GM12865 (cell line): ENCODE measurements around the gene ADH1B.

ENCODE experiments used
- DNase-seq: peaks from one replicate; pipeline ENCODE4 v3.0.0; 2010; ENCODE audit warnings: low read depth
- H3K4me3 ChIP-seq: 2 replicates; pipeline ENCODE4 v1.5.1; 2011; ENCODE audit warnings: mild to moderate bottlenecking, low read depth, low read length, control low read depth
- TF ChIP-seq, protein P1 (sequence below): IDR thresholded peaks from 2 replicates; pipeline ENCODE4 v1.5.1; 2011; ENCODE audit warnings: low read length, control low read depth, low read depth, inconsistent platforms; ENCODE audit not compliant: insufficient read depth; ENCODE audit errors: missing control alignments

ADH1B gene

DNA sequence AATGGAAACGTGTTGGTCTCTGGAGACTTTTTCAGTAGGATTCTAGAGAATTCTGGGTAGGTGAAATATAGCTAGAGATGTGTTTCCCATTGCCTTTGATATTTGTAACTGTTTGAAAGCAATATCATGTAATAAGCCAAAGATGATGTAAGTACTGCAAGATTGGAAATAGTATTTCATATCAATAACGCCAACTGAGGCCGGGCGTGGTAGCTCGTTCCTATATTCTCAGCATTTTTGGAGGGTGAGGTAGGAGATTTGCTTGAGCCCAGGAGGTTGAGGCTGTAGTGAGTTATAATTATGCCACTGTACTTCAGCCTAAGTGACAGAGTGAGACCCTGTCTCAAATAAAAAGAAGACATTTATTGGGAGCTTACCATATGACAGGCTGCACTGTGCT lies 39.9 kb downstream of the ADH1B start:
- no peak for DNase-seq
- H3K4me3 ChIP-seq, result no peak overlapping the region
- TF ChIP-seq, protein P1, sequence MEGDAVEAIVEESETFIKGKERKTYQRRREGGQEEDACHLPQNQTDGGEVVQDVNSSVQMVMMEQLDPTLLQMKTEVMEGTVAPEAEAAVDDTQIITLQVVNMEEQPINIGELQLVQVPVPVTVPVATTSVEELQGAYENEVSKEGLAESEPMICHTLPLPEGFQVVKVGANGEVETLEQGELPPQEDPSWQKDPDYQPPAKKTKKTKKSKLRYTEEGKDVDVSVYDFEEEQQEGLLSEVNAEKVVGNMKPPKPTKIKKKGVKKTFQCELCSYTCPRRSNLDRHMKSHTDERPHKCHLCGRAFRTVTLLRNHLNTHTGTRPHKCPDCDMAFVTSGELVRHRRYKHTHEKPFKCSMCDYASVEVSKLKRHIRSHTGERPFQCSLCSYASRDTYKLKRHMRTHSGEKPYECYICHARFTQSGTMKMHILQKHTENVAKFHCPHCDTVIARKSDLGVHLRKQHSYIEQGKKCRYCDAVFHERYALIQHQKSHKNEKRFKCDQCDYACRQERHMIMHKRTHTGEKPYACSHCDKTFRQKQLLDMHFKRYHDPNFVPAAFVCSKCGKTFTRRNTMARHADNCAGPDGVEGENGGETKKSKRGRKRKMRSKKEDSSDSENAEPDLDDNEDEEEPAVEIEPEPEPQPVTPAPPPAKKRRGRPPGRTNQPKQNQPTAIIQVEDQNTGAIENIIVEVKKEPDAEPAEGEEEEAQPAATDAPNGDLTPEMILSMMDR, result no peak

DNA sequence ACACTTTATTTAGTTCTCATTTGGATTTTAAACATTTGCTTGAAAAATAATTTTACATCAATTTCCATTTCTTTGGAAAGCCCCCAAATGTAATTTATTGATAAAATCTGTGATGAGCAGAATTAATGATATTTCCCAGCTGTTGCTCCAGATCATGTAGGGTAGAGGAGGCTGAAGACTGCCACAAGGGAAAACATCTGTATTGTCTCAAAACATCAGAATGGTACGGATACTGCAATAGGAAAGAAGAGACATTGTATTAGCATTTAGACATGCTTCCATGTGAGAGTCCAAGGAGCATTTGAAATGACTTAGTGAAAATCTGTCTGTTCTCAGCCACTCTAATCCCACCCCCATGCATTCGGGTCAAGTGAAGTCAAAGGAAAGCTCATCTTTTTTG lies 44.8 kb downstream of the ADH1B start:
- H3K4me3 ChIP-seq, result no peak overlapping the region
- TF ChIP-seq, protein P1, result no peak
- DNase-seq, result no peak

DNA sequence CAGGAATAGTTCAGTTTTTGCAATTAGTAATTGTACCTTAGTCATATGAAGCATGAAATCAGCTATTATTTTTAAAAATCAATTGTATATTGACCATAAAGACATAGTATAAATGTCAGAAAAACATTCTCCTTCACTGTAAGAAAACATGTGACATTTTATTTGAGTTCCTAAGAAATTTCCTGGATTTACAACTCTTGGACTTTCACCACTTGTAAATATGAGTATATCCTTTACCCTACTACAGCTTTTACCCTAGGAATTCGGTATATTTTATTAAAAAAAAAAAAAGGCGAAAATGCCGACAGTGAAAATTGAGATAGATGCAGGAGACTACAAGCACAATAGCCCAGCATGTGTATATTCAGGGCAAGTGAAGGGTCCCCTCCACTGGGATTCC lies 45.3 kb downstream of the ADH1B start:
- no peak for DNase-seq

DNA sequence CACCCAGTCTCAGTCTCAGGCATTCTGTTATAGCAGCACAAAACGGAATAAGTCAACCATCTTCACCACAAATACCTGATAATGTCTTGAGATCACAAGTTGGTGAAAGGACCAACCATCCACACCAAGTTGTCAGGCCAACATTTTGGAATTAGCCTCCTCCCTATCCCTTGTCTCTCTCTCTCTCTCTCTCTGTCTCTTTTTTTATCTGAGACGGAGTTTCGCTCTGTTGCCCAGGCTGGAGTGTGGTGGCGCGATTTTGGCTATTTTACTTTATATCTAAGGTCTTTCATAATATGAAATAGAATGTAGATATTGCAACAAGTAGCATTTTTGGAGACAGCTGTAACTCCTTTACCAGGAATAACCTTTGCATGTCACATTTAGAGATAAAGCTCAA lies 46.2 kb downstream of the ADH1B start:
- no peak for DNase-seq
- TF ChIP-seq, protein P1, result no peak
- no peak overlapping the region for H3K4me3 ChIP-seq

More for the DNA sequence above, 45.3 kb downstream of the ADH1B start:
- H3K4me3 ChIP-seq, result no peak overlapping the region
- TF ChIP-seq, protein P1, result no peak

DNA sequence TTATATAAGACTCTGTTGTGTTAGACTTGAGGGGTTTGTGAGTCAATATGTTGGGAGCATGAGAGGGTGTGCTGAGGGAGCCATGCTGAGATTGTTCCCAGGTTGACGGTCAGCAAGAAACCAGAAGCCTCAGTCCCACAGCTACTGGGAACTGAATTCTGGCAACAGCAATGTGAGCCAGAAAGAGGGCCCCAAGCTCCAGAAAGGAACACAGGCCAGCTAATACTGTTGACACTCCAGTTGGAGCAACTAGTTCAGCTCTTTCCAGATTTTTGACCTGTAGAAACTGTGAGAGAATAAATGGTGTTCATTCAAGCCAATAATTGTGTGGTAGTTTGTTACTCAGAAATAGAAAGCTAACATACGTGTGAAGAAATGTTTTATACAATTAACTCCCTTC lies 47.5 kb downstream of the ADH1B start:
- TF ChIP-seq, protein P1, result no peak

DNA sequence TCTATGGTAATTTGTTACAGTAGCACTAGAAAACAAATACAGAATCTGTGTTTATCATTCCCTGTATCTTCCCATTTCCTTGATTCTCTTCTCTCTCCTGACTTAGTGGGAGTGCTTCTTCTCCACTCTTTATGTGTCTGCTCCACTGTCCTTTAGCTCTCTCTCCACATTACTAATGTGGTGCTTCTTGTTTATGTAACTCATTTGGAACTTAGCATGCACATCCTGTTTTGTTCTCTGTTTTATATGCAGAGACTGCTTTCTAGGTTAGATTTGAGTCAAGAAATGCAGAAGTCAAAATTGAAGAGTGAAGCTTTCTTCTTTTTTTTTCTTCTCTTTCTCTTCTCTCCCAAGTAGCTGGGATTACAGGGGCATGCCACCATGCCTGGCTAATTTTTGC lies 56.3 kb downstream of the ADH1B start:
- TF ChIP-seq, protein P1, result no peak
- no peak for DNase-seq
- H3K4me3 ChIP-seq, result no peak overlapping the region

More for the DNA sequence above, 47.5 kb downstream of the ADH1B start:
- no peak overlapping the region for H3K4me3 ChIP-seq
- no peak for DNase-seq
